A673 (cell line): ENCODE results near the gene SLC2A4. TPM values are rescaled to one million over a fixed set of nuclear protein-coding genes. Genes with fewer than 3 reads are reported as not detected.
A peak's percentile ranks its signal among the peaks of the same experiment; 100 is the strongest.

Experiments used
- BruUV-seq: library from RNA; stranded (reverse); fragments of 400-500 nt; replicated peaks from 2 replicates; lab custom pipeline; 2021; lab: Mats Ljungman, UMichigan
- CTCF ChIA-PET: fragments of 300-600 bp; sonication (Branson Sonifier 250); formaldehyde crosslinking; loops from one replicate; lab custom pipeline; 2022; ENCODE audit warnings: antibody characterized with exemption; lab: Charles Lee
- POLR2A ChIA-PET: fragments of 300-600 bp; sonication (Branson Sonifier 250); formaldehyde crosslinking; loops from one replicate; lab custom pipeline; 2022; ENCODE audit warnings: antibody characterized with exemption; ENCODE audit not compliant: low non-redundant PET; lab: Charles Lee
- DNase-seq: peaks from one replicate; pipeline ENCODE4 v3.0.0-alpha.2; 2015; ENCODE audit warnings: low spot score
- H3K27ac ChIP-seq: fragments of 200-600 bp; sonication (generic); 2 replicates; pipeline ENCODE4 v1.5.1; 2016; ENCODE audit warnings: mixed run types, low read depth, mild to moderate bottlenecking, mixed read lengths, antibody characterized with exemption, low read length; ENCODE audit not compliant: poor library complexity, severe bottlenecking
- H3K27me3 ChIP-seq: fragments of 200-600 bp; sonication (generic); replicated peaks from 2 replicates; pipeline ENCODE4 v1.6.1; 2017; ENCODE audit warnings: mixed run types, low read depth, mild to moderate bottlenecking, mixed read lengths, antibody characterized with exemption, low read length; ENCODE audit not compliant: insufficient read depth, poor library complexity
- H3K36me3 ChIP-seq: fragments of 200-600 bp; sonication (generic); 2 replicates; pipeline ENCODE4 v1.6.1; 2016; ENCODE audit warnings: mixed run types, mild to moderate bottlenecking, mixed read lengths, antibody characterized with exemption, low read length; ENCODE audit not compliant: insufficient read depth, poor library complexity, severe bottlenecking
- H3K4me1 ChIP-seq: fragments of 200-600 bp; sonication (generic); 2 replicates; pipeline ENCODE4 v1.6.1; 2017; ENCODE audit warnings: mixed run types, mild to moderate bottlenecking, mixed read lengths, antibody characterized with exemption, low read length; ENCODE audit not compliant: insufficient read depth, poor library complexity, severe bottlenecking
- H3K4me3 ChIP-seq: fragments of 200-600 bp; sonication (generic); 2 replicates; pipeline ENCODE4 v1.5.1; 2016; ENCODE audit warnings: low read depth, mixed run types, mild to moderate bottlenecking, mixed read lengths, low read length; ENCODE audit not compliant: poor library complexity, severe bottlenecking
- H3K9me3 ChIP-seq: fragments of 200-600 bp; sonication (generic); 2 replicates; pipeline ENCODE4 v1.6.1; 2016; ENCODE audit warnings: mixed run types, low read depth, mild to moderate bottlenecking, mixed read lengths, antibody characterized with exemption, low read length; ENCODE audit not compliant: poor library complexity, severe bottlenecking
- EZH2 ChIP-seq: fragments of 200-600 bp; sonication (generic); IDR thresholded peaks from 2 replicates; pipeline ENCODE4 v1.6.1; 2017; ENCODE audit warnings: borderline replicate concordance, low read depth, mild to moderate bottlenecking, mixed read lengths, antibody characterized with exemption, low read length; ENCODE audit not compliant: poor library complexity, severe bottlenecking
- intact Hi-C: fragments of 100-400 bp; cut with micrococcal nuclease; formaldehyde crosslinking; loops from one replicate; pipeline ENCODE4 v1.10.0; 2022; ENCODE audit not compliant: unreplicated experiment
- total RNA-seq: library from RNA; stranded (reverse); gene quantifications from 2 replicates; pipeline ENCODE4 v1.2.3, GENCODE V29; 2021
- TF ChIP-seq, protein P1 (sequence below): fragments of 300-800, 200-600 bp; sonication (generic); conservative IDR thresholded peaks from 2 replicates; pipeline ENCODE4 v1.5.1; 2017; ENCODE audit warnings: low read depth, mild to moderate bottlenecking, antibody characterized with exemption, low read length, moderate library complexity, mixed read lengths

Gene SLC2A4
- total RNA-seq, 1 experiment from 2014 or later: 0.67 TPM

DNA sequence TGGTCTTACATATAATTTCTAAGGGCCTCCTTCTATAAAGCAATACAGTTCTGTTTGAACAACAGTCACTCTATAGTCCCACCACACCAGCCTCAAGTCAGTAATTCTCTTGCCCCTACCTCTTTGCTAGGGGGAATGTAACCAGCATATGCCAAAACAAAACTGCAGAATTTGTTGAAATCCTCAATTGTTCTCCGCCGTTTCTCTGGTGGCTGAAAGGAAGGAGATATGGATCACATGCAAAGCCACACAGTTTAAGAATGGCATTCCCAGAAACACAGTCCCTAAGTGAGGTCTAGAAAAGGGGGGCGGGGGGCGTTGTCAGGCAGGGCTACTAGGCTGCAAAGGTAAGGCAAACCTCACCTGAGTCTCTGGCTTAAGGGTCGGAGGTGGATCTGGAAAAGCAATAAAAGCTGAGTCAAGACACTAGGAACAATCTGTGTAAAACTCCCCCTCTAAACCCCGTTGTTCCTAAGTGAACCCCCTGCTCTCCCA, 44.2 kb upstream of the SLC2A4 start:
- ChIA-PET POLR2A (no interaction called here), CTCF (interaction anchor here (0.5 to 1.5 kb wide), 2 partner anchors 10 to 17 kb away, joined by 5 to 7 read pairs; no protein-coding TSS in a partner anchor)
- no peak for DNase-seq
- no peak for TF ChIP-seq EZH2
- TF ChIP-seq, protein P1, sequence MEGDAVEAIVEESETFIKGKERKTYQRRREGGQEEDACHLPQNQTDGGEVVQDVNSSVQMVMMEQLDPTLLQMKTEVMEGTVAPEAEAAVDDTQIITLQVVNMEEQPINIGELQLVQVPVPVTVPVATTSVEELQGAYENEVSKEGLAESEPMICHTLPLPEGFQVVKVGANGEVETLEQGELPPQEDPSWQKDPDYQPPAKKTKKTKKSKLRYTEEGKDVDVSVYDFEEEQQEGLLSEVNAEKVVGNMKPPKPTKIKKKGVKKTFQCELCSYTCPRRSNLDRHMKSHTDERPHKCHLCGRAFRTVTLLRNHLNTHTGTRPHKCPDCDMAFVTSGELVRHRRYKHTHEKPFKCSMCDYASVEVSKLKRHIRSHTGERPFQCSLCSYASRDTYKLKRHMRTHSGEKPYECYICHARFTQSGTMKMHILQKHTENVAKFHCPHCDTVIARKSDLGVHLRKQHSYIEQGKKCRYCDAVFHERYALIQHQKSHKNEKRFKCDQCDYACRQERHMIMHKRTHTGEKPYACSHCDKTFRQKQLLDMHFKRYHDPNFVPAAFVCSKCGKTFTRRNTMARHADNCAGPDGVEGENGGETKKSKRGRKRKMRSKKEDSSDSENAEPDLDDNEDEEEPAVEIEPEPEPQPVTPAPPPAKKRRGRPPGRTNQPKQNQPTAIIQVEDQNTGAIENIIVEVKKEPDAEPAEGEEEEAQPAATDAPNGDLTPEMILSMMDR: no peak
- peak overlapping the region; percentile 95 for H3K27ac ChIP-seq
- H3K4me3 ChIP-seq: peak overlapping the region; percentile 96
- no peaks in the 10 kb centered on the region for H3K9me3 ChIP-seq
- BruUV-seq: no TSS peak
- H3K27me3 ChIP-seq: no peaks in the 10 kb centered on the region
- peaks cover 39% of the 10 kb centered on the region for H3K4me1 ChIP-seq
- H3K36me3 ChIP-seq: peaks cover 39% of the 10 kb centered on the region
- intact Hi-C loops: no loop called here

DNA sequence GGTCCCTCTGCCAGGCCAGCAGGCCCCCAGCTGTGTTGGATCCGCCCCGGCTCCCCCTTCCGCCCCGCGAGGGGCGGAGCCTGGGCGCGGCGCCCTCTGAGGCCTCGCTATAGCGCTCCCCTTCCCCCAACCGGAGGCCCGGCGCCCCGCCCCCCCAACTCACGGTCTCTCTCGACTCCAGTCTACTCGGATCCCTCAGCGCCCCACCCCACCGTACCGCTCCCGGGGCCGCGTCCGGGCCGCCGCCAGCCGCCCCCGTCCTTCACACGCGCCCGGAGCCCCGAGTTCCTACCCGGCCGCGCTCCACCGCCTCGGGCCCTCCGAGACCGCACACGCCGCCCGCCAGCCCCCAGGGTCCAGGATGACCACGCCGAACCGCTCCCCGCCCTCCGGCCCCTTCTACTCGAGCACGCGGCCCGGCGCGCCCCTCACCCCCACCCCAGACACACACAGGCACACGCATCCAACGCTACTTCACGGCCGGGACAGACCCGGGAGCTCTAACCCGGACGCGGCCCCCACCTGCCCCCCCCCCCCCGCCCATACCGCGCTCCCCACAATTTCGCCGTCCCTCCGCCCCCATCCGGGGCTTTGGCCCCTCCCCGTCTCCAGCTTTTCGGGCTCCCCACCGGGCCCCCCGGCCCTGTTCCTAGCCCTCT, 43.6 kb upstream of the SLC2A4 start:
- TF ChIP-seq, protein P1: no peak
- no peak for TF ChIP-seq EZH2
- Histone ChIP-seq H3K27me3 (no peaks in the 10 kb centered on the region), H3K27ac (peak overlapping the region; percentile 95), H3K36me3 (peaks cover 39% of the 10 kb centered on the region), H3K9me3 (no peaks in the 10 kb centered on the region), H3K4me3 (peak overlapping the region; percentile 96), H3K4me1 (peaks cover 37% of the 10 kb centered on the region)
- no TSS peak for BruUV-seq
- POLR2A ChIA-PET: interaction anchor here (0.6 kb wide), 1 partner anchor 340 kb away, joined by 12 read pairs; no protein-coding TSS in a partner anchor
- DNase-seq: peak; percentile 84
- CTCF ChIA-PET: interaction anchor here (0.5 to 1.5 kb wide), 2 partner anchors 10 to 17 kb away, joined by 5 to 7 read pairs; no protein-coding TSS in a partner anchor
- intact Hi-C loops: no loop called here

- BruUV-seq: no TSS peak
- TF ChIP-seq EZH2: no peak
- TF ChIP-seq, protein P1: no peak
- no peak for DNase-seq
- POLR2A ChIA-PET: interaction anchor here (0.6 kb wide), 1 partner anchor 340 kb away, joined by 12 read pairs; no protein-coding TSS in a partner anchor
- intact Hi-C loops: no loop called here
- CTCF ChIA-PET: interaction anchor here (1.5 kb wide), 1 partner anchor 18 kb away, joined by 5 read pairs; no protein-coding TSS in a partner anchor
- Histone ChIP-seq H3K9me3 (no peaks in the 10 kb centered on the region), H3K27ac (peak overlapping the region; percentile 95), H3K36me3 (peaks cover 39% of the 10 kb centered on the region), H3K27me3 (no peaks in the 10 kb centered on the region), H3K4me1 (peaks cover 41% of the 10 kb centered on the region), H3K4me3 (peak overlapping the region; percentile 96)
Observed at GRCh38 chr17:7238420-7239090, 43.0 kb upstream of the SLC2A4 start.
